ENCODE data around the gene TLL1. TPM values are rescaled to one million over a fixed set of nuclear protein-coding genes. Genes with fewer than 3 reads are reported as not detected.

TLL1 gene
- total RNA-seq, 4 donors from 2014 or later, result 0.62 to 2.3 (median 1.1) TPM

DNA sequence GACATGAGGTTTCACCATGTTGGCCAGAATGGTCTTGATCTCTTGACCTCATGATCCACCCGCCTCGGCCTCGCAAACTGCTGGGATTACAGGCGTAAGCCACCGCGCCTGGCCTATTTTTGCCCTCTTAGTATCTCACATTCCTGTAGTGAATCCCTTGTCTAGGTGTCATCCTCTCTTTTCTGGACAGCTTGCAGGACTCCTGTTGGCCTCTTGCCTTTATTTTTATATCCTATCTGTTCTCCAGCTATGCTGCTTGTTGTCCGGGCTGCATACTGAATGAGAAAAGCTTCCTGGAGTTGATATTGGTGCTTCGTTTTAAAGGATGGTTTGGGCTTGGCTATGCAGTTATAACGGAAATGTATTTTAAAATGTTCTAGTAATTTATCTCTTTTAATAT lies 148.6 kb downstream of the TLL1 start:
- no peaks in the 10 kb centered on the region for H3K36me3 ChIP-seq
- no peak overlapping the region for H3K27ac ChIP-seq
- TF ChIP-seq POLR2A (IDR thresholded peaks at IDR 0.05), result no peak
- TF ChIP-seq, protein P1, sequence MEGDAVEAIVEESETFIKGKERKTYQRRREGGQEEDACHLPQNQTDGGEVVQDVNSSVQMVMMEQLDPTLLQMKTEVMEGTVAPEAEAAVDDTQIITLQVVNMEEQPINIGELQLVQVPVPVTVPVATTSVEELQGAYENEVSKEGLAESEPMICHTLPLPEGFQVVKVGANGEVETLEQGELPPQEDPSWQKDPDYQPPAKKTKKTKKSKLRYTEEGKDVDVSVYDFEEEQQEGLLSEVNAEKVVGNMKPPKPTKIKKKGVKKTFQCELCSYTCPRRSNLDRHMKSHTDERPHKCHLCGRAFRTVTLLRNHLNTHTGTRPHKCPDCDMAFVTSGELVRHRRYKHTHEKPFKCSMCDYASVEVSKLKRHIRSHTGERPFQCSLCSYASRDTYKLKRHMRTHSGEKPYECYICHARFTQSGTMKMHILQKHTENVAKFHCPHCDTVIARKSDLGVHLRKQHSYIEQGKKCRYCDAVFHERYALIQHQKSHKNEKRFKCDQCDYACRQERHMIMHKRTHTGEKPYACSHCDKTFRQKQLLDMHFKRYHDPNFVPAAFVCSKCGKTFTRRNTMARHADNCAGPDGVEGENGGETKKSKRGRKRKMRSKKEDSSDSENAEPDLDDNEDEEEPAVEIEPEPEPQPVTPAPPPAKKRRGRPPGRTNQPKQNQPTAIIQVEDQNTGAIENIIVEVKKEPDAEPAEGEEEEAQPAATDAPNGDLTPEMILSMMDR (IDR thresholded peaks at IDR 0.05 in 4 of 5, conservative IDR thresholded peaks at IDR 0.05 in 1 of 5), result no peak
- intact Hi-C loops (cut with DNase I; ENCODE audit: low total_unique reads), result no loop called here
- no peaks in the 10 kb centered on the region for H3K27me3 ChIP-seq
- ATAC-seq, result no peak
- in situ Hi-C loops (cut with MboI; ENCODE audit: low sequenced_read_pairs in 4 of 4), result no loop called here
- H3K4me1 ChIP-seq, result no peaks in the 10 kb centered on the region
- H3K9me3 ChIP-seq, result no peaks in the 10 kb centered on the region
- H3K4me3 ChIP-seq, result no peak overlapping the region
- no peak for DNase-seq

DNA sequence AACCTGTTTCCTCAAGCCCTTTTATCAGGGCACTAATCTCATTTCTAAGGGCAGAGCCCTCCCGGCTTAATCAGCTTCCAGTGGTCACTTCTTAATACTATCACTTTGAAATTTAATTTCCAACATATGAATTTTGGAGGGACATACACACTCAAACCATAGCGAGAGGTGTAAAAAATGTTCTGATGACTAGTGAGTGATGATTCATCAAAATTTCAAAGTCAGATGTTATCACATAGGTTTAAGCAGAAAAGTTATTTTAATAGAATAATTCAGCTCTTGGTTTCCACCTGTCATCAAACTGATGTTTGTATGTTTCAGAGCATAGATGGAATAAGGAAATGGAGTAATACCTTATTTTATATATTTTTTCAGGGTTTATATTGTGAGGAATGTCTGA lies 161.9 kb downstream of the TLL1 start:
- H3K36me3 ChIP-seq, result no peaks in the 10 kb centered on the region
- TF ChIP-seq, protein P1 (IDR thresholded peaks at IDR 0.05 in 4 of 5, conservative IDR thresholded peaks at IDR 0.05 in 1 of 5), result no peak
- no peak for TF ChIP-seq POLR2A (IDR thresholded peaks at IDR 0.05)
- intact Hi-C loops (cut with DNase I; ENCODE audit: low total_unique reads) (no loop called here), in situ Hi-C loops (cut with MboI; ENCODE audit: low sequenced_read_pairs in 4 of 4) (no loop called here)
- no peak overlapping the region for H3K27ac ChIP-seq
- ATAC-seq (no peak), DNase-seq (no peak)
- no peak overlapping the region for H3K4me3 ChIP-seq
- no peaks in the 10 kb centered on the region for H3K27me3 ChIP-seq
- H3K4me1 ChIP-seq, result no peaks in the 10 kb centered on the region
- H3K9me3 ChIP-seq, result no peaks in the 10 kb centered on the region

DNA sequence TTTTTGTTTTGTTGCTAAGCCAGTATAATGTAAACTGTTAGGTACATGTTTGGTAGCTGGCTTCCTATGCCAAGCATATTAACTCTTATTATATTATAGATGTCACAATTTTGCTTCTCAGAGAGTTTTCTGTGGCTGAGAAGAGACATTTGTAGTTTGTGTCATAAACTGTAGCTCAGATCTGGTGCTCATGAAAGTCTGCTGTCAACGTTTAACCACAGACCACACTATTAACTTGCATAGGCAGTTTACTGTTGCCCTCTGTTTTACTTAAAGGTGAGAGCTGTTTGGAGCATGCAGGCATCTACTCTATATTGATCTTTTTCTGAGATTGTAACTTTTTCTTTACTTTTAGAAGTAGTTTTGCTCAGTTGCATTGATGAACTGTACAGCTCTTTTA lies 166.8 kb downstream of the TLL1 start:
- ATAC-seq (no peak), DNase-seq (no peak)
- TF ChIP-seq, protein P1 (IDR thresholded peaks at IDR 0.05 in 4 of 5, conservative IDR thresholded peaks at IDR 0.05 in 1 of 5), result no peak
- no peak for TF ChIP-seq POLR2A (IDR thresholded peaks at IDR 0.05)
- intact Hi-C loops (cut with DNase I; ENCODE audit: low total_unique reads) (no loop called here), in situ Hi-C loops (cut with MboI; ENCODE audit: low sequenced_read_pairs in 4 of 4) (no loop called here)
- H3K27ac ChIP-seq, result no peak overlapping the region
- no peaks in the 10 kb centered on the region for H3K27me3 ChIP-seq
- no peaks in the 10 kb centered on the region for H3K36me3 ChIP-seq
- no peaks in the 10 kb centered on the region for H3K4me1 ChIP-seq
- no peaks in the 10 kb centered on the region for H3K9me3 ChIP-seq
- no peak overlapping the region for H3K4me3 ChIP-seq

DNA sequence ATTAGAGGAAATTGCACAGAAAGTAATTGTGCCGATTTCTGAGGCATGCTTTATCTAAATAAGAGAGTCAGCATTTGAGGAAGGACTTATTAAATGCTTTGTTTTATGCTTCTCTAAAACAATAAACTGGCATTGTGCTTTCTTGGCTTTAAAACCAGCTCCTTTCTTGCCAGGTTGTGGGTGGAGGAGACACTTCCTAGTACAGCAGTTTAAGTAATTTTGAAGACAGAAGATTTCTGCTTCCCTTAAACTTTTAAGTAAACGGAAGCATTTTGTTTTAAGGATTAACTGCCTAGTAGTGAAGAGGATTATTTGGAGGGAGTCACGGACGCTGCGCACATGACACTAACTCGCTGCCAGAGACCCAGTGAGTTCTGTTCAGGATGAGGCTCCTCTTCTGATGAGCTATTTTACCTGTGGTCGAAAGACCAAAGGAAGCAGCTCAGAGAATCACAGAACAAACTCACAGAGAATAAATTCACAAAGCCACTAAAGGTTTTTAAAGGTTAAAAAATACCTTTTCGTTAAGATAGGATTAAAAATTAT lies 169.5 kb downstream of the TLL1 start:
- Histone ChIP-seq H3K4me3 (no peak overlapping the region), H3K27ac (no peak overlapping the region), H3K4me1 (no peaks in the 10 kb centered on the region), H3K27me3 (no peaks in the 10 kb centered on the region), H3K9me3 (no peaks in the 10 kb centered on the region), H3K36me3 (no peaks in the 10 kb centered on the region)
- in situ Hi-C loops (cut with MboI; ENCODE audit: low sequenced_read_pairs in 4 of 4) (no loop called here), intact Hi-C loops (cut with DNase I; ENCODE audit: low total_unique reads) (no loop called here)
- TF ChIP-seq POLR2A (IDR thresholded peaks at IDR 0.05), result no peak
- TF ChIP-seq, protein P1 (IDR thresholded peaks at IDR 0.05 in 4 of 5, conservative IDR thresholded peaks at IDR 0.05 in 1 of 5), result no peak
- ATAC-seq, result peak in 1 of 2 donors; percentile 19
- DNase-seq, result no peak

GRCh38 chr4:166043801-166044200 lies 170.8 kb downstream of the TLL1 start:
- Histone ChIP-seq H3K36me3 (no peaks in the 10 kb centered on the region), H3K9me3 (no peaks in the 10 kb centered on the region), H3K4me3 (no peak overlapping the region), H3K4me1 (no peaks in the 10 kb centered on the region), H3K27me3 (no peaks in the 10 kb centered on the region), H3K27ac (no peak overlapping the region)
- DNase-seq, result no peak
- intact Hi-C loops (cut with DNase I; ENCODE audit: low total_unique reads), result no loop called here
- no peak for TF ChIP-seq POLR2A (IDR thresholded peaks at IDR 0.05)
- TF ChIP-seq, protein P1 (IDR thresholded peaks at IDR 0.05 in 4 of 5, conservative IDR thresholded peaks at IDR 0.05 in 1 of 5), result no peak
- no peak for ATAC-seq
- in situ Hi-C loops (cut with MboI; ENCODE audit: low sequenced_read_pairs in 4 of 4), result no loop called here

Data from gastrocnemius medialis (tissue), 4 donors.